ENCODE results near the gene SHANK1.
"Not testable (repeated sequence)": the region's sequence is repeated elsewhere in the genome, so short reads cannot be mapped to it uniquely, and the experiment has no call there.

Gene SHANK1

GRCh38 chr19:50632151-50632835, 87.3 kb downstream of the SHANK1 start:
- DNase-seq = no peak

GRCh38 chr19:50629801-50630200, 89.8 kb downstream of the SHANK1 start:
- DNase-seq = no peak

GRCh38 chr19:50629194-50629593, 90.4 kb downstream of the SHANK1 start:
- no peak for DNase-seq

GRCh38 chr19:50628551-50628950, 91.1 kb downstream of the SHANK1 start:
- no peak for DNase-seq

GRCh38 chr19:50628146-50628545, 91.5 kb downstream of the SHANK1 start:
- DNase-seq = no peak

GRCh38 chr19:50626795-50627194, 92.8 kb downstream of the SHANK1 start:
- DNase-seq = no peak

- no peak for DNase-seq
Observed at GRCh38 chr19:50626011-50626410, 93.6 kb downstream of the SHANK1 start.

- no peak for DNase-seq
Observed at GRCh38 chr19:50624949-50625600, 94.5 kb downstream of the SHANK1 start.

- DNase-seq = not testable (repeated sequence)
Observed at GRCh38 chr19:50620394-50620906, 99.2 kb downstream of the SHANK1 start.

- DNase-seq = not testable (repeated sequence)
Observed at GRCh38 chr19:50619184-50619583, 100.4 kb downstream of the SHANK1 start.

GRCh38 chr19:50618379-50618778, 101.2 kb downstream of the SHANK1 start:
- not testable (repeated sequence) for DNase-seq

- not testable (repeated sequence) for DNase-seq
Observed at GRCh38 chr19:50612504-50613404, 106.8 kb downstream of the SHANK1 start.
